Forelimb muscle (tissue), 1 donor: ENCODE data around the gene TMEM115. TPM values are rescaled to one million over a fixed set of nuclear protein-coding genes. Genes with fewer than 3 reads are reported as not detected.
"Not testable (repeated sequence)": the region's sequence is repeated elsewhere in the genome, so short reads cannot be mapped to it uniquely, and the experiment has no call there.

Experiments
- DNase-seq: peaks from one replicate; pipeline ENCODE4 v3.0.0-alpha.2; 2013; ENCODE audit warnings: low read depth
- polyA plus RNA-seq: library from polyadenylated mRNA; unstranded; fragments of 120-200 nt; gene quantifications from one replicate; pipeline ENCODE4 v1.2.1, GENCODE V29; 2013; ENCODE audit not compliant: insufficient read length

TMEM115 gene
- polyA plus RNA-seq, 1 donor, result 23.3 TPM

GRCh38 chr3:50318615-50319014 is 40.7 kb downstream of the TMEM115 start:
- no peak for DNase-seq

GRCh38 chr3:50318163-50318562 is 41.2 kb downstream of the TMEM115 start:
- no peak for DNase-seq

GRCh38 chr3:50317300-50317699 is 42.0 kb downstream of the TMEM115 start:
- no peak for DNase-seq

GRCh38 chr3:50316657-50317242 is 42.6 kb downstream of the TMEM115 start:
- no peak for DNase-seq

GRCh38 chr3:50314816-50315215 is 44.5 kb downstream of the TMEM115 start:
- DNase-seq, result no peak

GRCh38 chr3:50314342-50314741 is 45.0 kb downstream of the TMEM115 start:
- DNase-seq, result no peak

GRCh38 chr3:50312041-50312440 is 47.3 kb downstream of the TMEM115 start:
- not testable (repeated sequence) for DNase-seq

Other genes with a start within 250 kb of the TMEM115 start
- 9.0 TPM for gene SEMA3F, start 204.2 kb downstream of the TMEM115 start, polyA plus RNA-seq
- gene GNAT1, start 167.9 kb downstream of the TMEM115 start, polyA plus RNA-seq, result not detected
- 3.9 TPM for gene SLC38A3, start 154.2 kb downstream of the TMEM115 start, polyA plus RNA-seq
- 158 TPM for gene GNAI2, start 123.3 kb downstream of the TMEM115 start, polyA plus RNA-seq
- 36.7 TPM for gene SEMA3B, start 90.4 kb downstream of the TMEM115 start, polyA plus RNA-seq
- gene LSMEM2, start 80.4 kb downstream of the TMEM115 start, polyA plus RNA-seq, result 41.6 TPM
- 46.2 TPM for gene IFRD2, start 67.1 kb downstream of the TMEM115 start, polyA plus RNA-seq
- gene HYAL3, start 60.1 kb downstream of the TMEM115 start, polyA plus RNA-seq, result 2.3 TPM
- 6.3 TPM for gene NAA80, start 60.1 kb downstream of the TMEM115 start, polyA plus RNA-seq
- gene HYAL1, start 55.9 kb downstream of the TMEM115 start, polyA plus RNA-seq, result 1.7 TPM
- gene HYAL2, start 36.8 kb downstream of the TMEM115 start, polyA plus RNA-seq, result 39.7 TPM
- gene TUSC2, start 31.3 kb downstream of the TMEM115 start, polyA plus RNA-seq, result 16.4 TPM
- 32.8 TPM for gene RASSF1, start 18.7 kb downstream of the TMEM115 start, polyA plus RNA-seq
- 1.1 TPM for gene ZMYND10, start 13.8 kb downstream of the TMEM115 start, polyA plus RNA-seq
- gene NPRL2, start 8.7 kb downstream of the TMEM115 start, polyA plus RNA-seq, result 19.6 TPM
- 5.2 TPM for gene CYB561D2, start 8.7 kb downstream of the TMEM115 start, polyA plus RNA-seq
- gene CACNA2D2, start 144.1 kb upstream of the TMEM115 start, polyA plus RNA-seq, result 4.3 TPM
- gene C3orf18, start 208.2 kb upstream of the TMEM115 start, polyA plus RNA-seq, result 19.8 TPM
- gene HEMK1, start 210.0 kb upstream of the TMEM115 start, polyA plus RNA-seq, result 12.4 TPM